WERI-Rb-1 (cell line): ENCODE data around the gene RLF.

Experiments used
- DNase-seq: peaks from one replicate; pipeline ENCODE4 v3.0.0-alpha.2; 2020
- H3K27ac ChIP-seq: fragments of 250-450 bp; sonication (Bioruptor Pico); 2 replicates; pipeline ENCODE4 v1.5.1; 2020; ENCODE audit warnings: mild to moderate bottlenecking, moderate library complexity
- H3K27me3 ChIP-seq: fragments of 250-450 bp; sonication (Bioruptor Pico); 2 replicates; pipeline ENCODE4 v1.5.1; 2021; ENCODE audit warnings: mild to moderate bottlenecking, low read depth, moderate library complexity; ENCODE audit not compliant: insufficient read depth, severe bottlenecking
- H3K36me3 ChIP-seq: fragments of 250-450 bp; sonication (Bioruptor Pico); 2 replicates; pipeline ENCODE4 v1.5.1; 2020; ENCODE audit warnings: mild to moderate bottlenecking, moderate library complexity
- H3K4me3 ChIP-seq: 2 replicates; pipeline ENCODE4 v1.5.1; 2011; ENCODE audit warnings: low read depth, mild to moderate bottlenecking, control low read depth, low read length
- H3K9me3 ChIP-seq: fragments of 250-450 bp; sonication (Bioruptor Pico); 2 replicates; pipeline ENCODE4 v1.5.1; 2021; ENCODE audit warnings: mild to moderate bottlenecking, moderate library complexity; ENCODE audit not compliant: severe bottlenecking
- CTCF ChIP-seq: IDR thresholded peaks from 2 replicates; pipeline ENCODE4 v1.5.1; 2011; ENCODE audit warnings: low read depth, mild to moderate bottlenecking, control low read depth, inconsistent platforms, low read length

Gene RLF

DNA sequence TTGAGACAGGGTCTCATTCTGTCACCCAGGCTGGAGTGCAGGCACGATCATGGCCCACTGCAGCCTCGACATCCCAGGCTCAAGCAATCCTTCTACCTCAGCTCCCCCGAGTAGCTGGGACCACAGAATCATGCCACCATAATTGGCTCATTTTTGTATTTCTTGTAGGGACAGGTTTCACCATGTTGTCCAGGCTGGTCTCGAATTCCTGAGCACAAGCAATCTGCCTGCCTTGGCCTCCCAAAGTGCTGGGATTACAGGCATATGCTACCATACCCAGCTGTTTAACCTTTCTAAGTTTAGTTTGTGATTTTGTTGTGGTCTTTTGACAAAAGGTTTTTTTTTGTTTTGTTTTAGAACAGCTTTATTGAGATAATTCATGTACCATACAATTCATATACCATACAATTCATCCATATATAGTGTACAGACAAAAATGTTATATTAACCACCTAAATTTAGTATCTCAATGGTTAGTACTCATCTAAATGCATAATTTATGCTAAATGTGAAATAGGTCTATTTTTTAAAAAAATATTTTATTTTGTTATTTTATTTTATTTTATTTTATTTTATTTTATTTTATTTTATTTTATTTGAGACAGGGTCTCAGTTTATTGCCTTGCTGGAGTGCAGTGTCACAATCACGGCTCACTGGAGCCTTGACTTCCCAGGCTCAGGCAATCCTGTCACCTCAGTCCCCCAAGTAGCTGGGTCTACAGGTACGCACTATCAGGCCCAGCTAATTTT lies 105.8 kb downstream of the RLF start:
- Histone ChIP-seq H3K9me3 (no peaks in the 10 kb centered on the region), H3K4me3 (no peak overlapping the region), H3K27ac (no peak overlapping the region; the same call in 1 of the 2 replicates), H3K27me3 (no peaks in the 10 kb centered on the region), H3K36me3 (peaks cover 64% of the 10 kb centered on the region)
- TF ChIP-seq CTCF: no peak
- DNase-seq: no peak

DNA sequence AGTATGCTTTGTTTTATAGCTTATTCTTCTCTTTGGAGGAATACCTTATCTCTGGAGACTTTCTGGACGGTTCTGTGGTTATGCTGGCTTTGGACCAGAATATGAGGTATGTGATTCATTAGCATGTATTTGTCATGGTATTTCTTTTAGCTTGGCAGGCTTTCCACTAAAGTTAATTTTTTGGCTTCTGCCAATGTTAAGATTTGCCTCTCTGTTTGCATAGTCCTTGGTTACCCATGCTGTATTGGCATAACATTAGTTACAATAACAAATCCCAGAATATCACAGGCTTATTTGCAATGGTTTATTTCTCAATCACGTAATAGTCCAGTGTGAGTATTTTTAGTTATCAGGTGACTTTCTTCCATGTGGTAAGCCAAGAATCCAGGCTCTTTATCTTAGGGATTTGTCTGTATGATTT lies 106.6 kb downstream of the RLF start:
- no peak for DNase-seq
- Histone ChIP-seq H3K9me3 (no peaks in the 10 kb centered on the region), H3K27ac (no peak overlapping the region), H3K4me3 (no peak overlapping the region), H3K36me3 (peaks cover 64% of the 10 kb centered on the region), H3K27me3 (no peaks in the 10 kb centered on the region)
- TF ChIP-seq CTCF: no peak

- Histone ChIP-seq H3K36me3 (peaks cover 63% of the 10 kb centered on the region), H3K9me3 (no peaks in the 10 kb centered on the region), H3K4me3 (no peak overlapping the region), H3K27me3 (no peaks in the 10 kb centered on the region), H3K27ac (no peak overlapping the region)
- DNase-seq: no peak
- no peak for TF ChIP-seq CTCF
These were observed 107.0 kb downstream of the RLF start for GRCh38 chr1:40268211-40268610.

DNA sequence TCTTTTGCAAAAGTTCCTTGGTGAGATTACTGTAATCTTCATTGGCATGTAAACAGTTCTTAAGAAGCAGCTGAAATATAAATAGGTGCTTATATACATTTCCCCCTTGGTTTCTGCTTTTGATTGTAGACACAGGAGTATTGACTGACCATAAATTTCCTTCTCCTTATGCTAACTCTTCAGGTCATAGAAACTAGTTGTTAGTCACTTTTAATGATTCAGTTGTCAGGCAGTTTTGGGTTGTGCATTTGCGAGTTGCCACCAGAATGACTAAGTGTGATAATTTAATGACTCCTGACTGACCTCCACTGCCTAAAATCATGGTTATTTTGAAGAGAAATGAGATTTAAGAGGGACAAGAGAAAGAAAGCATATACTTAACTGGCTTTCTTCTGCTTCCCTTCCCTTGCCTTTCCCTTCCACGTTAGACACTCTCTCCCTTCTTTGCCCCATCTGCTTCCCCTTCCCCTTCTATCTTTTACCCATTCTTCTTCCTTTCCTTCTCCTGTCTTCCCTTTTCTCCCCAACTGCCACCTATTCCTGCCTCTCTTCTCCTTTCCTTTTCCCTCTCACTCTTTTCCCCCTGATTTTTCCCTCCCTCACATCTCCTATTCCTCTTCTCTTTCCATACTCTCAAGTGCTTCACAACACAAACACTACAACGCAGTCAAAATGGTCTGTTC lies 109.1 kb downstream of the RLF start:
- Histone ChIP-seq H3K4me3 (no peak overlapping the region), H3K27me3 (no peaks in the 10 kb centered on the region), H3K27ac (no peak overlapping the region), H3K36me3 (peaks cover 57% of the 10 kb centered on the region), H3K9me3 (no peaks in the 10 kb centered on the region)
- DNase-seq: no peak
- TF ChIP-seq CTCF: no peak

- TF ChIP-seq CTCF: no peak
- Histone ChIP-seq H3K4me3 (no peak overlapping the region), H3K27ac (no peak overlapping the region), H3K9me3 (no peaks in the 10 kb centered on the region), H3K27me3 (no peaks in the 10 kb centered on the region), H3K36me3 (peaks cover 64% of the 10 kb centered on the region)
- no peak for DNase-seq
These were observed 111.5 kb downstream of the RLF start for GRCh38 chr1:40272653-40273213.
